GM12878 (cell line): Measurements from ENCODE around the gene SCMH1. TPM values are rescaled to one million over a fixed set of nuclear protein-coding genes. Genes with fewer than 3 reads are reported as not detected.

Experiments
- E2F4 ChIP-seq: IDR thresholded peaks from 2 replicates; pipeline ENCODE4 v1.6.1; 2012; ENCODE audit warnings: low read depth, low read length, improper control_type of control experiment
- HSF1 ChIP-seq: fragments of 150-350 bp; IDR thresholded peaks from 2 replicates; pipeline ENCODE4 v1.6.1; 2014; ENCODE audit warnings: mild to moderate bottlenecking, low read depth, low read length
- IRF4 ChIP-seq: IDR thresholded peaks from 2 replicates; pipeline ENCODE4 v1.6.1; 2011; ENCODE audit warnings: low read depth, low read length
- PBX3 ChIP-seq: IDR thresholded peaks from 2 replicates; pipeline ENCODE4 v1.6.1; 2011; ENCODE audit warnings: mild to moderate bottlenecking, low read depth, low read length, moderate library complexity; ENCODE audit not compliant: insufficient replicate concordance
- REST ChIP-seq: IDR thresholded peaks from 2 replicates; pipeline ENCODE4 v1.6.1; 2012; ENCODE audit warnings: mild to moderate bottlenecking, low read depth, low read length
- polyA plus RNA-seq, 11 experiments: library from polyadenylated mRNA; depleted of rRNA in 4 of 11; unstranded in 6 of 11; stranded (reverse) in 5 of 11; fragments of >200 nt; fragmentation: Nextera tagmentation in 4 of 11; fragmentation: Illumina TruSeq in 1 of 11; extraction: Ambion mirVana in 4 of 11; extraction: Trizol in 1 of 11; gene quantifications; 1 replicate in 1 of 11; 2 replicates in 10 of 11; pipeline versions ENCODE4 v1.2.1 to v1.2.3, GENCODE V29; 2011 to 2016; ENCODE audit warnings: inconsistent platforms in 2 of 11, missing spikeins in 2 of 11, low read depth in 1 of 11
- total RNA-seq, 4 experiments: library from RNA; depleted of rRNA in 3 of 4; stranded (reverse); fragments of >200 nt in 3 of 4; fragmentation: Illumina TruSeq in 1 of 4; extraction: Trizol in 1 of 4; gene quantifications; 2 replicates each; pipeline versions ENCODE4 v1.2.1 to v1.2.3, GENCODE V29; 2013 to 2021

SCMH1 gene
- total and polyA plus RNA-seq, 10 of the 15 experiments (the other 5 are each of a cell fraction or from before 2014, with no cell fraction given): 7.5 to 44.1 (median 27.8) TPM

- TF ChIP-seq PBX3 (no peak), E2F4 (no peak), HSF1 (no peak), IRF4 (no peak), REST (no peak)
Observed at GRCh38 chr1:41009466-41009865, 232.6 kb downstream of the SCMH1 start (continued).
